Keratinocyte (primary cell): Measurements from ENCODE around the gene IFNB1. TPM values are rescaled to one million over a fixed set of nuclear protein-coding genes. Genes with fewer than 3 reads are reported as not detected.

Experiments
- DNase-seq: peaks from one replicate; pipeline ENCODE4 v3.0.0-alpha.2; 2011; ENCODE audit warnings: low read depth, missing footprints, low spot score
- FAIRE-seq: peaks from 2 replicates; lab custom pipeline; 2011; peaks lifted over from hg19 to GRCh38; lab: Jason Lieb, UNC
- H2AFZ ChIP-seq: 2 replicates; pipeline ENCODE4 v1.6.0; 2012; ENCODE audit warnings: low read length, control low read depth, inconsistent platforms; ENCODE audit not compliant: control insufficient read depth
- H3K27ac ChIP-seq: 2 replicates; pipeline ENCODE4 v1.5.1; 2011; ENCODE audit warnings: low read length; ENCODE audit not compliant: control insufficient read depth, insufficient read depth
- H3K27me3 ChIP-seq: 3 replicates; pipeline ENCODE4 v1.6.0; 2011; ENCODE audit warnings: low read length; ENCODE audit not compliant: control insufficient read depth, insufficient read depth; ENCODE audit errors: extremely low read depth
- H3K36me3 ChIP-seq, 2 experiments: 2 replicates in 1 of 2; 3 replicates in 1 of 2; pipeline ENCODE4 v1.5.1; 2011; ENCODE audit warnings: low read length in 2 of 2, mild to moderate bottlenecking in 1 of 2; ENCODE audit not compliant: control insufficient read depth in 2 of 2, insufficient read depth in 2 of 2; ENCODE audit errors: extremely low read depth in 1 of 2
- H3K4me1 ChIP-seq: 3 replicates; pipeline ENCODE4 v1.5.1; 2011; ENCODE audit warnings: low read length; ENCODE audit not compliant: control insufficient read depth, insufficient read depth; ENCODE audit errors: extremely low read depth
- H3K4me2 ChIP-seq: 3 replicates; pipeline ENCODE4 v1.6.0; 2011; ENCODE audit warnings: low read depth, low read length; ENCODE audit not compliant: control insufficient read depth, insufficient read depth; ENCODE audit errors: extremely low read depth
- H3K4me3 ChIP-seq, 3 experiments: fragments of 200-600 bp in 1 of 3; sonication (generic) in 1 of 3; 2 replicates in 2 of 3; 3 replicates in 1 of 3; pipeline ENCODE4 v1.5.1; 2011 to 2016; ENCODE audit warnings: low read length in 3 of 3, mild to moderate bottlenecking in 3 of 3, control low read depth in 2 of 3, inconsistent platforms in 1 of 3, low read depth in 1 of 3, mixed read lengths in 1 of 3, mixed run types in 1 of 3, moderate library complexity in 1 of 3; ENCODE audit not compliant: control insufficient read depth in 2 of 3, insufficient read depth in 2 of 3; ENCODE audit errors: extremely low read depth in 1 of 3
- H3K79me2 ChIP-seq: 2 replicates; pipeline ENCODE4 v1.6.0; 2012; ENCODE audit warnings: low read length; ENCODE audit not compliant: control insufficient read depth, insufficient read depth
- H3K9ac ChIP-seq: 3 replicates; pipeline ENCODE4 v1.6.0; 2011; ENCODE audit warnings: low read length; ENCODE audit not compliant: control insufficient read depth, insufficient read depth; ENCODE audit errors: extremely low read depth
- H3K9me1 ChIP-seq: 3 replicates; pipeline ENCODE4 v1.6.0; 2011; ENCODE audit warnings: low read length; ENCODE audit not compliant: control insufficient read depth, insufficient read depth; ENCODE audit errors: extremely low read depth
- H3K9me3 ChIP-seq: 2 replicates; pipeline ENCODE4 v1.5.1; 2012; ENCODE audit warnings: low read depth, low read length; ENCODE audit not compliant: control insufficient read depth
- H4K20me1 ChIP-seq: 3 replicates; pipeline ENCODE4 v1.6.0; 2011; ENCODE audit warnings: low read length; ENCODE audit not compliant: control insufficient read depth, insufficient read depth; ENCODE audit errors: extremely low read depth
- EZH2 ChIP-seq: IDR thresholded peaks from one replicate; pipeline ENCODE4 v1.6.1; 2012; ENCODE audit warnings: inconsistent platforms, mild to moderate bottlenecking, low read length, moderate library complexity
- dilution Hi-C: fragments of 300-500 bp; cut with MboI; formaldehyde crosslinking; loops from one replicate; pipeline ENCODE4 v1.7.0; 2020; ENCODE audit warnings: low sequenced_read_pairs; ENCODE audit not compliant: extremely low pct_ligation_motif_present
- polyA plus RNA-seq, 5 experiments: library from polyadenylated mRNA; depleted of rRNA in 3 of 5; stranded (reverse) in 3 of 5; stranded (forward) in 1 of 5; unstranded in 1 of 5; fragments of >200 nt; gene quantifications; 1 replicate in 1 of 5; 2 replicates in 3 of 5; 3 replicates in 1 of 5; pipeline versions ENCODE4 v1.2.1 to v1.2.3, GENCODE V29; 2011 to 2012; ENCODE audit warnings: missing spikeins in 2 of 5, low read depth in 1 of 5, low replicate concordance in 1 of 5
- TF ChIP-seq, protein P1 (sequence below), 3 experiments: IDR thresholded peaks in 1 of 3; conservative IDR thresholded peaks in 1 of 3; optimal IDR thresholded peaks in 1 of 3; 2 replicates in 2 of 3; 3 replicates in 1 of 3; pipeline versions ENCODE3 to v1.5.1; 2011; ENCODE audit warnings: low read length in 3 of 3, mild to moderate bottlenecking in 3 of 3, moderate library complexity in 2 of 3, control low read depth in 1 of 3, inconsistent platforms in 1 of 3; ENCODE audit not compliant: insufficient read depth in 2 of 3; ENCODE audit errors: extremely low read depth in 1 of 3

The IFNB1 gene
- polyA plus RNA-seq, 1 donor (not counting 4 experiments of a cell fraction or from before 2014, with no cell fraction given): 0.07 TPM

DNA sequence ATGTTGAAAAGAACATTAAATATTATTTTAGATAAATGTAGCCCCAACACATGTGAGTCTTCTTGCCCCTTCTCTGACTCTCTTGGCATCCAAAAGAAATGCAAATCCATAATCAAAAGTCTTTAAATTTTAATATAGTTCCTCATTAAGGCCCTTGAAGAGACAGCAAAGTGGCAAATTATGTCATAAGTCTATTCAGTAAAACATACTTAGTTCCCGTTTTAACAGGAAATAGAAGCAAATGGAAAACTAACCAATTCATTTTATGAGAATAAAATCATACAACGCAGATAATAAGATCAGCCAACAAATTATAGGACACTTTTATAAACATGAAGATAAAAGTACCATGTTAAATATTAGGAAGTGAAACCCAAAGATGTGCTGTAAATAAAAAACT, 20.1 kb upstream of the IFNB1 start:
- no peaks in the 10 kb centered on the region for H3K36me3 ChIP-seq
- no peaks in the 10 kb centered on the region for H3K27me3 ChIP-seq
- H3K9ac ChIP-seq: no peak overlapping the region
- H3K4me2 ChIP-seq: no peak overlapping the region
- DNase-seq (no peak), FAIRE-seq (no peak)
- H2AFZ ChIP-seq: no peak overlapping the region
- no peak overlapping the region for H3K27ac ChIP-seq
- no peaks in the 10 kb centered on the region for H3K9me3 ChIP-seq
- H3K4me1 ChIP-seq: peaks cover 16% of the 10 kb centered on the region
- H3K9me1 ChIP-seq: no peaks in the 10 kb centered on the region
- H3K79me2 ChIP-seq: no peaks in the 10 kb centered on the region
- H4K20me1 ChIP-seq: no peaks in the 10 kb centered on the region
- TF ChIP-seq EZH2: no peak
- no peak overlapping the region for H3K4me3 ChIP-seq
- dilution Hi-C loops: no loop called here

DNA sequence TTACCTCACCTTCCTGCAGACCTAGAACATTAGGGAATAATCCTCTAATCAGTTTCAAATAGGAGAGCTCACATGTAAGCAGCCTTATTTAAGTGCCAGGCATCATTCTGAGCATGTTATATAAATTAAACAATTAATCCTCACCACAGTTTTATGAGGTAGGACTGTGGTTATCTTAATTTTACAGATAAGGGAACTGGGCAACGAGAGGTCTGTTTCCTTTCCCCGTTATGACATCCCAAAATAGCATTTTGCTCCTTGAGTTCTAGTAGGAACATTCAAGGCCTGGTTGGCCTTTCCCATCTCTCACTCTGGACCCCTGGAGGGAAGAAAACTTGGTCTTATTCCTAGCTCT, 19.1 kb upstream of the IFNB1 start:
- Histone ChIP-seq H3K4me3 (peak overlapping the region in 1 of 3 experiments; percentile 68), H4K20me1 (no peaks in the 10 kb centered on the region), H3K4me1 (peaks cover 16% of the 10 kb centered on the region), H3K4me2 (peak overlapping the region; percentile 91), H3K79me2 (no peaks in the 10 kb centered on the region), H3K9me1 (no peaks in the 10 kb centered on the region), H3K27ac (peak overlapping the region; percentile 77), H3K36me3 (no peaks in the 10 kb centered on the region), H2AFZ (peak overlapping the region; percentile 21), H3K9me3 (no peaks in the 10 kb centered on the region), H3K27me3 (no peaks in the 10 kb centered on the region), H3K9ac (peak overlapping the region; percentile 62)
- no peak for FAIRE-seq
- dilution Hi-C loops: no loop called here
- TF ChIP-seq EZH2: no peak
- TF ChIP-seq, protein P1, sequence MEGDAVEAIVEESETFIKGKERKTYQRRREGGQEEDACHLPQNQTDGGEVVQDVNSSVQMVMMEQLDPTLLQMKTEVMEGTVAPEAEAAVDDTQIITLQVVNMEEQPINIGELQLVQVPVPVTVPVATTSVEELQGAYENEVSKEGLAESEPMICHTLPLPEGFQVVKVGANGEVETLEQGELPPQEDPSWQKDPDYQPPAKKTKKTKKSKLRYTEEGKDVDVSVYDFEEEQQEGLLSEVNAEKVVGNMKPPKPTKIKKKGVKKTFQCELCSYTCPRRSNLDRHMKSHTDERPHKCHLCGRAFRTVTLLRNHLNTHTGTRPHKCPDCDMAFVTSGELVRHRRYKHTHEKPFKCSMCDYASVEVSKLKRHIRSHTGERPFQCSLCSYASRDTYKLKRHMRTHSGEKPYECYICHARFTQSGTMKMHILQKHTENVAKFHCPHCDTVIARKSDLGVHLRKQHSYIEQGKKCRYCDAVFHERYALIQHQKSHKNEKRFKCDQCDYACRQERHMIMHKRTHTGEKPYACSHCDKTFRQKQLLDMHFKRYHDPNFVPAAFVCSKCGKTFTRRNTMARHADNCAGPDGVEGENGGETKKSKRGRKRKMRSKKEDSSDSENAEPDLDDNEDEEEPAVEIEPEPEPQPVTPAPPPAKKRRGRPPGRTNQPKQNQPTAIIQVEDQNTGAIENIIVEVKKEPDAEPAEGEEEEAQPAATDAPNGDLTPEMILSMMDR (optimal IDR thresholded peaks at IDR 0.05 in 1 of 3, IDR thresholded peaks at IDR 0.05 in 1 of 3, conservative IDR thresholded peaks at IDR 0.05 in 1 of 3; ENCODE audit: extremely low read depth in 1 of 3, insufficient read depth in 2 of 3, low read length in 3 of 3): no peak
- no peak for DNase-seq
